ENCODE data around the gene BBS9. TPM values are rescaled to one million over a fixed set of nuclear protein-coding genes. Genes with fewer than 3 reads are reported as not detected.

Gene BBS9
- total and polyA plus RNA-seq, 9 of the 15 experiments (the other 6 are each of a cell fraction or from before 2014, with no cell fraction given), result 0.77 to 3.3 (median 2.4) TPM

DNA sequence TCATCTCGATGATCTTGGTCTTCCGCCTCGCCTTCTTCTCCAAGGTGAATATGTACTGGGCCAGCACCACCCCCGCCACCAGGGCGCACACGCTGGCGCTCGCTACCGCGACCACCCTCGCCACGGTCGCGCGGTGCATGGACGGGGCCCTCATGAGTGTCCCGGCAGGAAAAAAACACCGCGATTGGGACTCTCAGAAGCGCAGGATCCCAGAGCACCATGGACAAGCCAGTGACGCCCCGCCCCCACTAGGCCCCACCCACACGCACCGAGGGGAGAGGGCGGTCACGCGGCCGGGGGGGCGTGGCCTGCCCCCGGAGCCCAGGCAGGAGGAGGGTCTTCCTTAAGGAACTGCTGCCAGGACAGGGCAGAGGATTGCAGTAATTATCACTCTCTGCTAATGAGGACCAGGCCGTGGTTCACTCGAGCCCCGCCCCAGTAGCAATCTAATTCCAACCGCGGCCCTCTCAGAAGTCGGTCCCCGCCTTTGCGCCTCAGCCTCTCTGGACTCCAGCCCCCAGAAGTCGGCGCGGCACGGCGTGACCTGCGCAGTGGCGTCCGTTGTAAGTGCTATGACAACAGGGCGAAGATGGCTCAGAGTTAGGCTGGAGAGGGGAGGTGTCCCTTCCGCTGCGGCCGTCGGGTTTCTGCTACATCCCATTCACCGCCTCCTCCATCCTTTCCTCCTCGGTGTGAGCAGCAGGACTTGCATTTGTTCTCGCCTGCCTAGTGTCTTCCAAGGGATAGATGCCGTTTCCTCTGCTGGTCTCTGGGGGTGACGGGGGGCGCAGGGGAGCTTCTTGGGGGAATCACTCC, at the start of gene BBS9 (continued):
- TF ChIP-seq, protein P1, sequence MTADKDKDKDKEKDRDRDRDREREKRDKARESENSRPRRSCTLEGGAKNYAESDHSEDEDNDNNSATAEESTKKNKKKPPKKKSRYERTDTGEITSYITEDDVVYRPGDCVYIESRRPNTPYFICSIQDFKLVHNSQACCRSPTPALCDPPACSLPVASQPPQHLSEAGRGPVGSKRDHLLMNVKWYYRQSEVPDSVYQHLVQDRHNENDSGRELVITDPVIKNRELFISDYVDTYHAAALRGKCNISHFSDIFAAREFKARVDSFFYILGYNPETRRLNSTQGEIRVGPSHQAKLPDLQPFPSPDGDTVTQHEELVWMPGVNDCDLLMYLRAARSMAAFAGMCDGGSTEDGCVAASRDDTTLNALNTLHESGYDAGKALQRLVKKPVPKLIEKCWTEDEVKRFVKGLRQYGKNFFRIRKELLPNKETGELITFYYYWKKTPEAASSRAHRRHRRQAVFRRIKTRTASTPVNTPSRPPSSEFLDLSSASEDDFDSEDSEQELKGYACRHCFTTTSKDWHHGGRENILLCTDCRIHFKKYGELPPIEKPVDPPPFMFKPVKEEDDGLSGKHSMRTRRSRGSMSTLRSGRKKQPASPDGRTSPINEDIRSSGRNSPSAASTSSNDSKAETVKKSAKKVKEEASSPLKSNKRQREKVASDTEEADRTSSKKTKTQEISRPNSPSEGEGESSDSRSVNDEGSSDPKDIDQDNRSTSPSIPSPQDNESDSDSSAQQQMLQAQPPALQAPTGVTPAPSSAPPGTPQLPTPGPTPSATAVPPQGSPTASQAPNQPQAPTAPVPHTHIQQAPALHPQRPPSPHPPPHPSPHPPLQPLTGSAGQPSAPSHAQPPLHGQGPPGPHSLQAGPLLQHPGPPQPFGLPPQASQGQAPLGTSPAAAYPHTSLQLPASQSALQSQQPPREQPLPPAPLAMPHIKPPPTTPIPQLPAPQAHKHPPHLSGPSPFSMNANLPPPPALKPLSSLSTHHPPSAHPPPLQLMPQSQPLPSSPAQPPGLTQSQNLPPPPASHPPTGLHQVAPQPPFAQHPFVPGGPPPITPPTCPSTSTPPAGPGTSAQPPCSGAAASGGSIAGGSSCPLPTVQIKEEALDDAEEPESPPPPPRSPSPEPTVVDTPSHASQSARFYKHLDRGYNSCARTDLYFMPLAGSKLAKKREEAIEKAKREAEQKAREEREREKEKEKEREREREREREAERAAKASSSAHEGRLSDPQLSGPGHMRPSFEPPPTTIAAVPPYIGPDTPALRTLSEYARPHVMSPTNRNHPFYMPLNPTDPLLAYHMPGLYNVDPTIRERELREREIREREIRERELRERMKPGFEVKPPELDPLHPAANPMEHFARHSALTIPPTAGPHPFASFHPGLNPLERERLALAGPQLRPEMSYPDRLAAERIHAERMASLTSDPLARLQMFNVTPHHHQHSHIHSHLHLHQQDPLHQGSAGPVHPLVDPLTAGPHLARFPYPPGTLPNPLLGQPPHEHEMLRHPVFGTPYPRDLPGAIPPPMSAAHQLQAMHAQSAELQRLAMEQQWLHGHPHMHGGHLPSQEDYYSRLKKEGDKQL (CRISPR knock-in tag; IDR thresholded peaks at IDR 0.05; ENCODE audit: borderline replicate concordance), result no peak
- peak; percentile 88; the same call in 1 of the 2 replicates for TF ChIP-seq KDM2B (CRISPR knock-in tag; IDR thresholded peaks at IDR 0.05)
- TF ChIP-seq RFX7 (CRISPR knock-in tag; IDR thresholded peaks at IDR 0.05), result no peak
- no peak for TF ChIP-seq KAT8 (IDR thresholded peaks at IDR 0.05; ENCODE audit: low read depth)
- TF ChIP-seq SUPT5H (IDR thresholded peaks at IDR 0.05), result peak; percentile 83
- TF ChIP-seq, protein P2, sequence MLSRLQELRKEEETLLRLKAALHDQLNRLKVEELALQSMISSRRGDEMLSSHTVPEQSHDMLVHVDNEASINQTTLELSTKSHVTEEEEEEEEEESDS (CRISPR knock-in tag; IDR thresholded peaks at IDR 0.05), result no peak
- TF ChIP-seq POU5F1 (IDR thresholded peaks at IDR 0.05; ENCODE audit: borderline replicate concordance, low read depth, low read length, partially characterized antibody), result peak; percentile 55
- TF ChIP-seq PHF8 (IDR thresholded peaks at IDR 0.05; ENCODE audit: borderline replicate concordance, low read length), result peak; percentile 82
- no peak for TF ChIP-seq MEF2A (IDR thresholded peaks at IDR 0.05; ENCODE audit: control insufficient read depth, low read depth, low read length)
- TF ChIP-seq HDAC1 (IDR thresholded peaks at IDR 0.05), result peak in 1 of 2 experiments; percentile 60; a peak in 2 of 4 replicates
- TF ChIP-seq, protein P3, sequence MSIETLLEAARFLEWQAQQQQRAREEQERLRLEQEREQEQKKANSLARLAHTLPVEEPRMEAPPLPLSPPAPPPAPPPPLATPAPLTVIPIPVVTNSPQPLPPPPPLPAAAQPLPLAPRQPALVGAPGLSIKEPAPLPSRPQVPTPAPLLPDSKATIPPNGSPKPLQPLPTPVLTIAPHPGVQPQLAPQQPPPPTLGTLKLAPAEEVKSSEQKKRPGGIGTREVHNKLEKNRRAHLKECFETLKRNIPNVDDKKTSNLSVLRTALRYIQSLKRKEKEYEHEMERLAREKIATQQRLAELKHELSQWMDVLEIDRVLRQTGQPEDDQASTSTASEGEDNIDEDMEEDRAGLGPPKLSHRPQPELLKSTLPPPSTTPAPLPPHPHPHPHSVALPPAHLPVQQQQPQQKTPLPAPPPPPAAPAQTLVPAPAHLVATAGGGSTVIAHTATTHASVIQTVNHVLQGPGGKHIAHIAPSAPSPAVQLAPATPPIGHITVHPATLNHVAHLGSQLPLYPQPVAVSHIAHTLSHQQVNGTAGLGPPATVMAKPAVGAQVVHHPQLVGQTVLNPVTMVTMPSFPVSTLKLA (conservative IDR thresholded peaks at IDR 0.05), result peak; percentile 74 to 75
- TF ChIP-seq ARID1B (IDR thresholded peaks at IDR 0.05), result 0 out of 2 replicates have a peak, but pooled peaks have one; percentile 5
- no peak for TF ChIP-seq SMARCA5 (IDR thresholded peaks at IDR 0.05)
- TF ChIP-seq ELF2 (CRISPR knock-in tag; IDR thresholded peaks at IDR 0.05), result no peak
- TF ChIP-seq ZNF24 (IDR thresholded peaks at IDR 0.05), result no peak
- TF ChIP-seq NCOA1 (IDR thresholded peaks at IDR 0.05; ENCODE audit: low read depth), result no peak
- TF ChIP-seq, protein P4, sequence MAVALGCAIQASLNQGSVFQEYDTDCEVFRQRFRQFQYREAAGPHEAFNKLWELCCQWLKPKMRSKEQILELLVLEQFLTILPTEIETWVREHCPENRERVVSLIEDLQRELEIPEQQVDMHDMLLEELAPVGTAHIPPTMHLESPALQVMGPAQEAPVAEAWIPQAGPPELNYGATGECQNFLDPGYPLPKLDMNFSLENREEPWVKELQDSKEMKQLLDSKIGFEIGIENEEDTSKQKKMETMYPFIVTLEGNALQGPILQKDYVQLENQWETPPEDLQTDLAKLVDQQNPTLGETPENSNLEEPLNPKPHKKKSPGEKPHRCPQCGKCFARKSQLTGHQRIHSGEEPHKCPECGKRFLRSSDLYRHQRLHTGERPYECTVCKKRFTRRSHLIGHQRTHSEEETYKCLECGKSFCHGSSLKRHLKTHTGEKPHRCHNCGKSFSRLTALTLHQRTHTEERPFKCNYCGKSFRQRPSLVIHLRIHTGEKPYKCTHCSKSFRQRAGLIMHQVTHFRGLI (CRISPR knock-in tag; IDR thresholded peaks at IDR 0.05), result no peak
- TF ChIP-seq MEIS2 (IDR thresholded peaks at IDR 0.05; ENCODE audit: partially characterized antibody), result peak; percentile 62
- TF ChIP-seq SRSF1 (IDR thresholded peaks at IDR 0.05; ENCODE audit: low read depth, low read length), result no peak
- TF ChIP-seq NFE2 (IDR thresholded peaks at IDR 0.05; ENCODE audit: low read depth), result no peak

Data from K562 (cell line).